ENCODE results near the gene SLC66A2.

SLC66A2 gene

GRCh38 chr18:79903071-79903635 is 48.3 kb downstream of the SLC66A2 start:
- no peak for DNase-seq (ENCODE audit: low read depth)

- DNase-seq (ENCODE audit: low read depth) = no peak
Measured at GRCh38 chr18:79902640-79903039, 48.8 kb downstream of the SLC66A2 start.

GRCh38 chr18:79902075-79902474 is 49.4 kb downstream of the SLC66A2 start:
- no peak for DNase-seq (ENCODE audit: low read depth)

- no peak for DNase-seq (ENCODE audit: low read depth)
Measured at GRCh38 chr18:79901665-79902064, 49.8 kb downstream of the SLC66A2 start.

- no peak for DNase-seq (ENCODE audit: low read depth)
Measured at GRCh38 chr18:79900610-79901570, 50.6 kb downstream of the SLC66A2 start.

GRCh38 chr18:79899609-79900445 is 51.6 kb downstream of the SLC66A2 start:
- no peak for DNase-seq (ENCODE audit: low read depth)

GRCh38 chr18:79898952-79899608 is 52.4 kb downstream of the SLC66A2 start:
- DNase-seq (ENCODE audit: low read depth) = no peak

GRCh38 chr18:79897940-79898625 is 53.4 kb downstream of the SLC66A2 start:
- DNase-seq (ENCODE audit: low read depth) = no peak

- no peak for DNase-seq (ENCODE audit: low read depth)
Measured at GRCh38 chr18:79896738-79897137, 54.7 kb downstream of the SLC66A2 start.

GRCh38 chr18:79890674-79891073 is 60.8 kb downstream of the SLC66A2 start:
- no peak for DNase-seq (ENCODE audit: low read depth)

- no peak for DNase-seq (ENCODE audit: low read depth)
Measured at GRCh38 chr18:79889569-79889968, 61.9 kb downstream of the SLC66A2 start.

GRCh38 chr18:79888016-79888415 is 63.4 kb downstream of the SLC66A2 start:
- DNase-seq (ENCODE audit: low read depth) = no peak

- no peak for DNase-seq (ENCODE audit: low read depth)
Measured at GRCh38 chr18:79887181-79888000, 64.1 kb downstream of the SLC66A2 start.

GRCh38 chr18:79884963-79885728 is 66.3 kb downstream of the SLC66A2 start:
- no peak for DNase-seq (ENCODE audit: low read depth)

- no peak for DNase-seq (ENCODE audit: low read depth)
Measured at GRCh38 chr18:79884294-79884962, 67.0 kb downstream of the SLC66A2 start.

GRCh38 chr18:79883461-79884293 is 67.8 kb downstream of the SLC66A2 start:
- no peak for DNase-seq (ENCODE audit: low read depth)

- DNase-seq (ENCODE audit: low read depth) = no peak
Measured at GRCh38 chr18:79882522-79883241, 68.8 kb downstream of the SLC66A2 start.

GRCh38 chr18:79881695-79882094 is 69.8 kb downstream of the SLC66A2 start:
- DNase-seq (ENCODE audit: low read depth) = no peak

Measured in stimulated activated CD4-positive, alpha-beta T cell treated with anti-CD3 and anti-CD28 coated beads, Interleukin-2, amount 100 ng/mL, for 4 hours (primary cell).